Left colon (tissue), 2 donors: ENCODE measurements around the gene USP7. TPM values are rescaled to one million over a fixed set of nuclear protein-coding genes. Genes with fewer than 3 reads are reported as not detected.
"Not testable (repeated sequence)": the region's sequence is repeated elsewhere in the genome, so short reads cannot be mapped to it uniquely, and the experiment has no call there.

Experiments used
- ATAC-seq: fragments of 200-7000 bp; cut with Tn5 transposase; one replicate; pipeline ENCODE4 v1.9.1; 2020; ENCODE audit warnings: mild to moderate bottlenecking, moderate library complexity
- DNase-seq, 2 donors: peaks; one replicate each; pipeline ENCODE4 v3.0.0-alpha.2; 2020
- intact Hi-C, 2 donors: fragments of 100-400 bp; cut with DNase I in 1 of 2; cut with micrococcal nuclease in 1 of 2; formaldehyde crosslinking; loops; one replicate each; pipeline versions ENCODE4 v1.11.2 to v1.14.0; 2022; cut with DNase I, micrococcal nuclease
- total RNA-seq, 2 donors: library from RNA; stranded (reverse); fragmentation: NEBNext Ultra II Directional; extraction: Animal tissue kit (Norgen Biotek cat#: 25700); gene quantifications; one replicate each; pipeline ENCODE4 v1.2.1, GENCODE V29; 2021
- donor health status: DM: no; HTN: no; CAD: no.
- donor health status: DM: yes; HTN: yes; CAD: no.

USP7 gene
- total RNA-seq, 2 donors from 2014 or later: 119 to 123 TPM

GRCh38 chr16:8982816-8983215, 19.1 kb upstream of the USP7 start:
- DNase-seq: no peak
- ATAC-seq: no peak
- intact Hi-C loops: no loop called here

GRCh38 chr16:8981901-8982300, 18.2 kb upstream of the USP7 start:
- DNase-seq, intact Hi-C loops, ATAC-seq: not testable (repeated sequence)

GRCh38 chr16:8976189-8976588, 12.5 kb upstream of the USP7 start:
- DNase-seq, ATAC-seq, intact Hi-C loops: not testable (repeated sequence)

- ATAC-seq: no peak
- intact Hi-C loops: no loop called here
- DNase-seq: no peak
Observed at GRCh38 chr16:8975039-8975438, 11.3 kb upstream of the USP7 start.

DNA sequence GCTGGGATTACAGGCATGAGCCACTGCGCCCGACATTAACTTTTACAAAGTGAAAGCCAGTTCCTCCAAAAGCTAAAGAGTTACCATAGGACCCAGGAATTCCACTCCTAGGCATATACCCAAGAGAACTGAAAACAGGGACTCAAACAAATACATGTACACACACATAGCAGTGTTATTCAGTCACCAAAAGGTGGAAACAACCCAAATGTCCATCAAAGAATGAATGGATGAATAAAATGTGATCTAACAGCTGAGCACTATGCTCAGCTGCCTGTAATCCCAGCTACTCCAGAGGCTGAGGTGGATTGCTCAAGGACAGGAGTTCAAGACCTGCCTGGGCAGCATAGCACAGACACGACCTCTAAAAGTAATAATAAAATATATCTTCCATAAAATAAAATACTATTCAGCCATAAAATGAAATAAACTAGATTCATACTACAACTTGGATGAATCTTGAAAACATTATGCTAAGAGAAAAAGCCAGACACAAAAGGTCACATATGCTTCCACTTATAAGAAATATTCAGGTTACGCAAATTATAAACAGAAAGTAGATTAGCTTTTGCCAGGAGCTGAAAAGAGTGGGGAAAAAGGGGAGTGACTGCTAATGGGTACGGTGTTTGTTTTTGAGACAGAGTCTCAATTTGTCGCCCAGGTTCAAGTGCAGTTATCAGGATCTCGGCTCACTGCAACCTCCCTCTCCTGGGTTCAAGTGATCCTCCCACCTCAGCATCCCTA, 9.3 kb upstream of the USP7 start:
- intact Hi-C loops: no loop called here
- DNase-seq (no peak), ATAC-seq (no peak)

DNA sequence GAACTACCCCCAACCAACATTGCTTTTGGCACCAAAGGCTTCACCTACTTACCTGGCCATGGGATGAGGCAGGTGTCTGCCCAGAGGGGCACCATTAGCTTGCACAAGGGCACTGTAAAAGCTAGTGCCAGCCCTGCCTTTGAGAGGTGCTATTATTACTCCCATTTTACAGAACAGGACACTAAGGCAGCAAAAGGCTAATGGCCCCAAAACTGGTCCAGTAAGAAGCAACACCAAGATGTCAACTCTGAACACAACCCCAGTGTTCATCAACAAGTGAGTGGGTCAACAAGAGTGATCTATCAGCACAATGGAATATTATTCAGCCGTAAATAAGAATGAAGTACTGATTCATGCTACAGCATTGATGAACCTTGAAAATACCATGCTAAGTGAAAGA, 7.7 kb upstream of the USP7 start:
- DNase-seq (no peak), ATAC-seq (no peak)
- intact Hi-C loops: no loop called here

GRCh38 chr16:8969202-8969897, 5.6 kb upstream of the USP7 start:
- DNase-seq, intact Hi-C loops: not testable (repeated sequence)
- ATAC-seq: peak; percentile 14

DNA sequence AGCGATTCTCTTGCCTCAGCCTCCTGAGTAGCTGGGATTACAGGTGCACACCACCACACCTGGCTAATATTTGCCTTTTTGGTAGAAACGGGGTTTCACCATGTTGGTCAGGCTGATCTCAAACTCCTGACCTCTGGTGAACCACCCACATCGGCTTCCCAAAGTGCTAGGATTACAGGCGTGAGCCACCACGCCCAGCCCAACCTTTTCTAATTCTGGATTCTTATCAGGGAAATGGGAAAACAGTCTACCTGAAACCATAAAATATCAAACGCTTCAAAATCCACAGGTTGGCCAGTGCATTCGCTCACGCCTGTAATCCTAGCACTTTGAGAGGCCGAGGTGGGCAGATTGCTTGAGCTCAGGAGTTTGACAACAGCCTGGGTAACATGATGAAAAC, 4.3 kb upstream of the USP7 start:
- intact Hi-C loops, DNase-seq: not testable (repeated sequence)
- peak; percentile 31 for ATAC-seq

DNA sequence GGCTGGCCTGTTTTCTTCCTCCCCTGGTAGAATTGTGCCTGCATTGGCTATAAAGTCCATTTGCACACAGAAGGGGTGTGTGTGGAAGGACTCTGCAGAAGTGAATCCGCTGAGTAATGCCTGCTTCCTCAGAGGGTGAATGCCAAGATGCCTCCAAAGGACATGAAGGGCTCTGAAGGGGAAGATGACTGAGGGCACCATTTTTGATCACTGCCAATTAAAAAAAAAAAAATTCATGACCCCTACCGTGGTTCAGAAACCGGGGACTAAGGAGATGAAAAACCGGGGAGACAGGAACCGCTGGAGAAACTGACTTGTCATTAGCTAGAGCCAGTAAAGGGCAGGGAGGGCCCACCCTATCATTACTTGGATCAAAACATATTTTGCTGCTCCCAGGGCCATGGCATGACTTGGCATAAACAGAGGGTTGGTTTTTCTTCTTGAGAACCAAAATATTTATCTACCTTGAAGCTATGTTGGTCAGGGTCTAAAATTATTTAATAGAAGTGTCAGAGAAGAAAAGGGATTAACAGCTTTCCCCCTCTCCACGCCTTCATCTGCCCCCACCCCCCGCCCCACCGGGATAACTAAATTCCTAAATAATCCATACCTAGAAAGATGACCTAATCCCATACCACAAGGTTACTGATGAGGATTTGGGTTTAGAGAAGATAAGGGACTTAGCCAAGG, 3.6 kb upstream of the USP7 start:
- intact Hi-C loops: no loop called here
- peak; percentile 52 for ATAC-seq
- DNase-seq: peak in 1 of 2 donors; percentile 61

- intact Hi-C loops: no loop called here
- ATAC-seq (peak; percentile 6), DNase-seq (no peak)
Observed at GRCh38 chr16:8966817-8967131, 3.1 kb upstream of the USP7 start.

- DNase-seq: no peak
- intact Hi-C loops: no loop called here
- ATAC-seq: no peak
Observed at GRCh38 chr16:8964462-8964861, 756 bp upstream of the USP7 start.

DNA sequence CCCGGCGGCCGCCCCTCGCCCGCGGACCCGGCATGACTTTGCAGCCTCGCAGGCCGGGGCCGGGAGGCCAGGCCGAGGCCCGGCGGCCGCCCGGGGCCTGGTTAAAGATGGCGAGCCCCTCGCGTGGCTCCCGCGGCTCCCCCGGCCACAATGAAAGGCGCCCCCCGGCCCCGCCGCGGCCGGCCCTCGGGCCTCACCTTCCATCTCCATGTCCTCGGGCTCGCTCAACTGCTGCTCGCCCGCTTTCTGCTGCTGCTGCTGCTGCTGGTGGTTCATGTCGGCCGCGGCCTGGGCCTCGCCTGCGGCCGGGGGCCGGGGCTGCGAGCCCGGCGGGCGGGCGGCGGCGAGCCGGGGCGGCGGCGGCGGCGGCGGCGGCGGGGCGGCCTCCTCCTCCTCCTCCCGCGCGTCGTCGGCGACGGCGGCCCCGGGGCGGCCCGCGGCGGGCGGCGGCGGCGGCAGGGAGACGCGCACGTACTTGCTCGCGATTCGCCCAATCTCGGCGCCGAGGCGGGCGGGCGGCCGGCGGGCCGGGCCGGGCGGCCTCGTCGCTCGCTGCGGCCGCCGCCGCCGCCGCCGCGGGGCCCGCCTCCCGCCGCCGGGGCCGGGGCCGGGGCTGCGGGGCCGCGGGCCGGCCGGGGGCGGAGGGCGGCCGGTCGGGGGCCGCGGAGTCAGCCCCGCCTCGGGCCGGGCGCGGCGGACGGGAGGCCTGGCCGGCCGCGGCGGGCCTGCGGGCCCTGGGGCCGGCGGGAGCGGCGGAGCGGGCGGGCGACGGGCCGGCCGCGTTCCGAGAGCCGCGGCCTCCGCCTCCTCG, 491 bp downstream of the USP7 start:
- ATAC-seq (no peak), DNase-seq (no peak)
- intact Hi-C loops: no loop called here

- ATAC-seq (peak; percentile 24), DNase-seq (peak in 1 of 2 donors; percentile 60)
- intact Hi-C loops: no loop called here
Observed at GRCh38 chr16:8962393-8963009, 1.2 kb downstream of the USP7 start.

GRCh38 chr16:8961811-8962390, 1.8 kb downstream of the USP7 start:
- no peak for DNase-seq
- ATAC-seq: no peak
- intact Hi-C loops: no loop called here

GRCh38 chr16:8960788-8961109, 3.0 kb downstream of the USP7 start:
- DNase-seq: no peak

DNA sequence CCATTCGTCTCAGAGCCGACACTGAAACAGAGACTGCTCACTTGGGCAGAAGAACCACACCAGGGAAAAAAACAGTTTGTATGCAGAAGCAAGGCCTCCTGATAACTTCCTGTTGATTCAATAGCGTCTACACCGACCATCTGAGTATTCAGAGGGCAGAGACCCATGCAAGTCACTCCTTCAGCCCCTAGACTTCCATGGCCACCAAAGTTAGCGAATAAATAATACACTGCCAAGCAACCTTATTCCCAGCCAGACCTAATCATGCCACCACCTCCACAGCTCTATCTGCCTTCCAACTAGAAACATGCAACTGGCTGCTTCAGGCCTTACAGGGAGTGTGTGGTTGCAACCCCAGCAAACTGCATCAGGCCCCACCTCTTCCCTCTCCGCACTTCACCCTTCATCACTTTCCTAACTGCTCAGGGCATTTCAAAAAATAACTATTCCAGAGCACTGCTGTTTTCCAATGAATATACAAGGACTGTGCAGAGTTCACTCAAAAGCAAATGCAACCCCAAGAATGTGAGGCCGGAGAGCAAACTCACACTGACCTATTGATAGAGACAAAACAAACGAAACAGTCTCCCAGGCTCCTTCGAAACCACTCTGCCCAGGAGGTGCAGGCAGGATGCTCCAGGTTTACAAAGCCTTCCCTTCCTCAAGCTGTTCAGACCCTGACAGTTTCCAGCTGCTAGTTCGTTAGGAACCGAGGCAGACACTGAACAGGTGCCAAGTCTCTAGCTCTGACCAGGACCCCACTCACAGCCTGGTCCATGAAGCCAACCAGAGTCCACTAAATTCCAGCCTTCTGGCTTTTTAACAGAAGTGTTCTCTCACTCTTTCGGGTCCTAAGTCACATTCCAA, 3.6 kb downstream of the USP7 start:
- DNase-seq: no peak
- intact Hi-C loops: no loop called here
- ATAC-seq: no peak

More at GRCh38 chr16:8960788-8961109, 3.0 kb downstream of the USP7 start:
- ATAC-seq: no peak
- intact Hi-C loops: no loop called here

- ATAC-seq (peak; percentile 35), DNase-seq (no peak)
- intact Hi-C loops: no loop called here
Observed at GRCh38 chr16:8958344-8959167, 5.2 kb downstream of the USP7 start.
